NCI-H128 (cell line): ENCODE measurements around the gene FAM228B.
"Not testable (repeated sequence)": the region's sequence is repeated elsewhere in the genome, so short reads cannot be mapped to it uniquely, and the experiment has no call there.

ENCODE experiments used
- DNase-seq: peaks from one replicate; lab custom pipeline; 2025; ENCODE audit not compliant: unreplicated experiment; lab: John Stamatoyannopoulos, UW

Gene FAM228B

DNA sequence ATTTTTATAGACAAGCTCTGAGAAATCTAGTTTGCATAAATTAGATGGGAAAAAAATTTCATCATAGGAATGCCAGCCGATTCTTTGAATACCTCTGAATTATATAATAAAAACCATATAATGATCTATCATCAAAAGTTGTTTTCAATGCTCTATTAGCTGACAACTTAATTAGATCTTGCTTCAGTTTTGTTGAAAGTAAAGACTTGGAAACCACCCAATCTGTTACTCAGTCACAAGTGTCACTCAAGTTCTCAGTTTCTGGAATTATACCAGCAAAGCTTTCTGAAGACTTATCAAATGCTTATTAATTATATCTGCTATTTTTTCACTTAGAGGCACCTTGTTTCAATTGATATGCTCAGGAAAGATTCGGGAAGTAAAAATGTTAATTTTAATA, 21.3 kb upstream of the FAM228B start:
- no peak for DNase-seq

DNA sequence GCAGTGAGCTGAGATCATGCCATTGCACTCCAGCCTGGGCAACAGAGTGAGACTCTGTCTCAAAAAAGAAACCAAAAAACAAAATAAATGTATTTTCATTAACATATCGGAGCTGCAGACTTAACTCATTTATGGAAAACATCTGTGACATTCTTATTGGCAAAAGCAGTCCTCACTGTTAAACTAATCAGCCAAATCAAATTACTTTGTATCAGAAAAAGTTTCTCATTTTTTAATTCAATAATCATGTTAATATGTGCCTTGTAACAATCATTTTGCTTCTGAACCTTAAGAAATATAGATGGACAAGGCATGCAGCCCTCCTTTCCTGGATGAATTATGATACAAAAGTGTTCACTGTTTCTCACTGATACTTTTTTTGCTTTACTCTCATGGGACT, 20.6 kb upstream of the FAM228B start:
- DNase-seq: no peak

DNA sequence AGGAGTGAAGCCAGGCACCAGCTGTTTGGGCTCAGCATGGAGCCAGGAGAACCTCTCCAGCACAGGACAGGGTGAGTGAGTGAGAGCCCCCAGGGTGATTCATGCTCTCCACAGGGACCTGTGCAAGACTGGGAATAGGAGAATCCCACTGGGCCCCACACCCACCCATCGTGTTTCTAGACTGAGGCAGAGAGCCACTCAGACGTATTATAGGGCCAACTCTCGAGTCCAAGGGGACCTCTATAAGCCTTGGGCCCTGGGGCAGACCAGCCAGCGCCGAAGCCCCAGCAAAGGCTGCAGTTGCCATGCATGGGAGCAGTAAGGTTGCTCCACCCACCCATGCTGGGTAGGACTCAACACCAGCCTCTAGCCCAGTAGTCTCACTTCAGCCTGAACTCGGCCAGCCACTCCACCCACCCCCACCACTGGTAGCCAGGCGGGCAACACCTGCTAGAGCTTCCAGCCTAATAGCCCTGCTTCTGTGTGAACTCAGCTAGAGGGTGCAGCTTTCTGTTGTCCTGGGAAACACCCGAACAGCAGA, 19.1 kb upstream of the FAM228B start:
- no peak for DNase-seq

DNA sequence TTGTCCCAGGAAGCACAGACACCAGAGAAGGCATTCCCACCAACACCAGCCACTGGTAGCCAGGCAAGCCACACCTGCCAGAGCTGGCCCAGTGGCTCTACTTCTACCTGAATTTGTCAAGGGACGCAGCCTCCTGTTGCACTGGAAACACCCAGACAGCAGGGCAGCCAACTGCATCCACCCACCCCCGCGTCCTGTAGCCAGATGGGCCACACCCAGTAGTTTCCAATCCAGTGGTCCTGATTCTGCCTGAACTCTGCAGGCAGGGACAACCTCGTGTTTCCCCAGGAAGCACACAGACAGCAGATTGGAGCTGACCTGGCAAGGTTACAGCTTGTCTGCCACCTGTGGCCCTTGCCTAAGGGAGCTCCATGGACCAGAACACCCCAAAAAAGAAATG, 18.4 kb upstream of the FAM228B start:
- no peak for DNase-seq

DNA sequence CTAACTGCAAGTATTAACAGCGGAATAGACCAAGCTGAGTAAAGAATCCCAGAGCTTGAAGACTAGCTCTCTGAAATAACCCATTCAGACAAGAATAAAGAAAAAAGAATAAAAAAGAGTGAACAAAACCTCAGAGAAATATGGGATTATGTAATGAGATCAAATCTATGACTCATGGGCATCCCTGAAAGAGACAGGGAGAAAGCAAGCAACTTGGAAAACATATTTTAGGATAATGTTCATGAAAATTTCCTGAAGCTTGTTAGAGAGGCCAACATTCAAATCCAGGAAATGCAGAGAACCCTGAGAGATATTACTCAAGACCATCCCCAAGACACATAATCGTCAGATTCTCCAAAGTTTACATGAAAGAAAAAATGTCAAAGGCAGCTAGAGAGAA, 17.5 kb upstream of the FAM228B start:
- DNase-seq: no peak

DNA sequence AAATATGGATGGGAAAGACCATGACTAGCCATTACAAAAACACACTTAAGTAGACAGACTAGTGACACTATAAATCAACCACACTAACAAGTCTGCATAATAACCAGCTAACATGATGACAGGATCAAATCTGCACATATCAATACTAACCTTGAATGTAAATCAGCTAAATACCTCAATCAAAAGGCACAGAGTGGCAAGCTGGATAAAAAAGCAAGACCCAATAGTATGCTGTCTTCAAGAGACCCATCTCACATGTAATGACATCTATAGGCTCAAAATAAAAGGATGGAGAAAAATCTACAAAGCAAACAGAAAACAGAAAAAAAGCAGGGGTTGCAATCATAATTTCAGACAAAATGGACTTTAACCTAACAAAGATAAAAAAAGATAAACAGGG, 16.5 kb upstream of the FAM228B start:
- DNase-seq: no peak

DNA sequence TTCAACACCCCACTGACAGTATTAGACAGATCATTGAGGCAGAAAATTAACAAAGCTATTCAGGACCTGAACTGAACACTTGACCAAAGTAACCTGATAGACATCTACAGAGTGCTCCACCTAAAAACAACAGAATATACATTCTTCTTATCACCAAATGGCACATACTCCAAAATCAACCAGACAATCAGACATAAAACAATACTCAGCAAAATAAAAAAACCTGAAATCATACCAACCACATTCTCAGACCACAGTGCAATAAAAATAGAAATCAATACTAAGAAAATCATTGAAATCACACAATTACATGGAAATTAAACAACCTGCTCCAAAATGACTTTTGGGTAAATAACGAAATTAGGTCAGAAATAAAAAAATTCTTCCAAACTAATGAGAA, 15.9 kb upstream of the FAM228B start:
- DNase-seq: no peak

DNA sequence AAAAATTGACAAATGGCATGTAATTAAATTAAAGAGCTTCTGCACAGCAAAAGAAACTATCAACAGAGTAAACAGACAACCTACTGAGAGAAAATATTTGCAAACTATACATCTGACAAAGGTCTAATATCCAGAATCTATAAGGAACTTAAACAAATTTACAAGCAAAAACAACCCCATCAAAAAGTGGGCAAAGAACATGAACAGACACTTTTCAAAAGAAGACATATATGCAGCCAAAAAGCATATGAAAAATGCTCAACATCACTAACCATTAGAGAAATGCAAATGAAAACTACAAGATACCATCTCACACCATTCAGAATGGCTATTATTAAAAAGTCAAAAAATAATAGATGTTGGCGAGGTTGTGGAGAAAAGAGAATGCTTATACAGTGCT, 13.8 kb upstream of the FAM228B start:
- not testable (repeated sequence) for DNase-seq

DNA sequence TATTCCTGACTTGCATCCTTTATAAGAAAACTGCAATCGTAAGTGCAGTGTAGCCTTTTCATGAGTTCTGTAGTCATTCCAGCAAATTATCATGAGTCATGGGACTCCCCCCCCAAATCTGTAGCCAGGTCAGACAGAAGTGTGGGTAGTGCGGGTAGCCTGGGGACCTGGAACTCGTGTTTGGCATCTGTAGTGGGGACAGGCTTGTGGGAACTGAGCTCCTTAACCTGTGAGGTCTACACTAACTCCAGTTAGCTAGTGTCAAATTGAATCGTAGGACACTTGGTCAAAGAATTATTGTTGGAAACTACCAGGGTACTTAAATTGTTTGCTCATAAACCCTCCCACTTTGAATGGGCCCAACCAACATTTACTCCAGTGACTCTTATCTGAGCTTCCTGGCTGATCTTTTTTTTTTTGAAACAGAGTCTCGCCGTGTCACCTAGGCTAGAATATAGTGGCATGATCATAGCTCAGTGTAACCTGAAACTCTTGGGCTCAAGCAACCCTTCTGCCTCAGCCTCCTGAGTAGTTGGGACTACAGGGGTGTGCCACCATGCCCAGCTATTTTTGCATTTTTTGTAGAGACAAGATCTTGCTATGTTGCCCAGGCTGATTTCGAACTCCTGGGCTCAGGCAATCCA, 12.5 kb upstream of the FAM228B start:
- no peak for DNase-seq

DNA sequence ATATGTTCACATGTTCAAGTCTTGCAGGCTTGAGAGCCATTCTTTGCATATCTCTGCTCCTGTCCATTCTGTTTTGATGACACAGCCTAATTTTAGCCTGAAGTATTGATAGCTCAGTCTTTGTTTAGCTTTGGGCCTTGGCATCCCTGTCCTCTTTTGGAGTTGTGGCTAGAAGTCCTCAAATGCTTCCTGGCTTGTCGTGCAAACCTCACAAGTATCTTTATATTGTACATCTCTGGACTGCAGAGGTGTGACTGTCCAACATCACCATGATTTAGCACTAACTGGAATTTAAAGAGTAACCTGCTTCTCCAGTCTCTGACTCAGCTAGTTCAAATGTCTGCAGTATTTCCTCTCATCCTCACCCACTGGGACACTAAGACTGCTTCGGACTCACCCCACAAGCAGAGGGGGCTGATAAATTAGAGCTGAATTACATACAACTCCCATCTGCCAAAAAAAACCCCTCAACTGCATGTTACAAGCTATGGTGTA, 11.8 kb upstream of the FAM228B start:
- DNase-seq: no peak

DNA sequence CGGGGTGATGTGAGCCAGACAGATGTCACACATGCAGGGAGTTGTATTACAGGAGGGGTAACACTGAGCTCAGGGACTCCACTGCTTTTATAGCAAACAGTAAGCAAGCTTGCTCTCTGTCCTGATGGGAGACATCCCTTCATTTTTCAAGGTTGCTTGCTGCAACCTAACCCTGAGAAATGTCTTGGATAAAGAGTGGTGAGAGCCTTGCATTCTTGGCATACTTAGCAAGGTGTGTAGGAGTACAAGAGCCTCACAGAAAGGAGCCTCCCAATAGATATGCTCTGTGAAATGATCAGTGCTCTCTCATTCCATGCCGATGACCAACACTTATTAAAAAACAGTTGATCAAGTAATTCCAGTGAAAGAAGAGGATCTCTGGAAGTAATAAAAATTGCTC, 8.2 kb upstream of the FAM228B start:
- DNase-seq: no peak

DNA sequence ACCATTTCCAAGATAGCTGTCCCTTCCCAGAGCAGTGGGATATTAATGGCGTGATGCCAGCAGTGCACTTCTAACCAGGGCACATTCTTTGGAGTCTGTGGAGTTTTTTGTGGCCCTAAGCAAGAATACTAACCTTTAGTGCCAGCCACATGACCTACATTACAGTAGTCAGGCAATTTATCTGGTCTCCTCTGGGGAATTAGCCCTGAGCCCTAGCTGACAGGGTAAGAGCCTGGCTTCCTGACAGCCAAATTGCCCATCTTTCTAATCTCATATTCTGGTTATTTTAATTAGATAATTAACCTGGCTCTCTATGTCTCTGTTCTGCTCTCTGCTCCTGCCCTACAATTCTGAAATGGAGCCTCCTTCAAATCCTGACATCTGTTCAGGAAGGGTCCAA, 5.4 kb upstream of the FAM228B start:
- DNase-seq: no peak

DNA sequence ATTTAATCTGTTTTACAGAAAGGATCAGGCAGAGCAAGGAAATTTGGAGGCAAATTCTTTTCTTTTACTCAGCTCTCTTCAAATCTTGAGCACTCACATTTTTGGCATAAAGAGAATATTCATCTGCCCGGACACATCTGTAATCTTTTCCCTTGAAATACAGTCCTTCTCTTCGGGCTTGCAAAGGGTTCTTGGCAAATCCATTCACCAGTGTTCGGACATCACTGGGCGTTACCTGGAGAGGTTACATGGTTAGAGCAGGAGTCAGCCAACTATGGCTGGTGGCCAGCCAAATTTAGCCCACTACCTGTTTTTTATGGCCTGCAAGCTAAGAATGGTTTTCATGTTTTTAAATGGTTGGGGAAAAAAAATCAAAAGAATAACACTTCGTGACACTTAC, 2.2 kb upstream of the FAM228B start:
- DNase-seq: no peak

DNA sequence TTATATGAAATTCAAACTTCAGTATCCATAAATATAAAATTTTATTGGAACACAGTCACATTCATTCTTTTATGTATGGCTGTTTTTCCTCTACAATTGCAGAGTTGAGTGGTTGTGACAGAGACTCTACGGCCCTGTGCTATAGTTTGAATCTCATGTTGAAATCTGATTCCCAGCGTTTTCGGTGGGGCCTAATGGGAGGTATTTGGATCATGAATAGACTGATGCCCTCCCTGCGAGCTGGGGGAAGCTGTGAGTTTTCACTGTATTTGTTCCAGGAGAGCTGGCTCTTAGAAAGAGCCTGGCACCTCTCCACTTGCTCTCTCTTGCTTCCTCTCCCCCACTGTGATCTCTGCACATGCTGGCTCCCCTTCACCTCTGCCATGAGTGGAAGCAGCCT, 1.8 kb upstream of the FAM228B start:
- DNase-seq: peak; percentile 65

DNA sequence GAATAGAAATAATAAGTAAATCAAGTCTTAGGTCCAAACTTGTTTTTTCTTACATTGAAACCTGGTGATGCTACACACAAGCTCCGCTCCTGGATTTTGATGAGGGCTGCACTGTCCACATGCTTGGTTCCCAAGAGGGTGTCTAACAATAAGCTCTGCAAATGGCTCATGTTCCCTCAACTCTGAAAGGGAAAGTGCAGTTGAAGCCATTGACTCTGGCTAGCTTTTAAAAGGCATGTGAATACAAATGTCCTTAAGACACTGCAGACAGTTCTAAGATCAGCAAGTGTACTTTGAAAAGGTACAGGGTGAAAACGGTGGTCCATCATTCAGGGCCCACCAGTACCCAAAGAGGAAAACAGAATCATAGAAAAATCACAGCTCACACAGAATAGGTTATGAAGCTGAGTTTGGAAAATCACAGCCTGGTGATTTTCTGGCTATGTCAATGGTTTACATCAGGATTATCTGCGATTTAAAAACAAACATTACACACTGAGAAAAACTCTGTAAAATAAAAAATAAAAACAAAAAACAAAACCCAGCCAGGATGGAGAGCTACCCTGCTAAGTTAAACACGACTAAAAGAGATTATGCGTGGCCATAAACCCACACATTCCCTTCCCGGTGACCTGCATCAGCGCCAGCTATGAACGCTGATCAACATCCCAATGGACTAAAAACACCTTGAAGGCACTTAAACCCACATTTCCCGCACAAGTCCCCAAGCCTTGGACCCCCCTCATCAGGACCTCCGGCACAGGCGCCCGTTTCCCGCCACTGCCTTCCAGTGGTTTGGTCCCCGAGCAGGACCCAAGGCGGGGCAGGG, 689 bp upstream of the FAM228B start:
- DNase-seq: peak; percentile 57

DNA sequence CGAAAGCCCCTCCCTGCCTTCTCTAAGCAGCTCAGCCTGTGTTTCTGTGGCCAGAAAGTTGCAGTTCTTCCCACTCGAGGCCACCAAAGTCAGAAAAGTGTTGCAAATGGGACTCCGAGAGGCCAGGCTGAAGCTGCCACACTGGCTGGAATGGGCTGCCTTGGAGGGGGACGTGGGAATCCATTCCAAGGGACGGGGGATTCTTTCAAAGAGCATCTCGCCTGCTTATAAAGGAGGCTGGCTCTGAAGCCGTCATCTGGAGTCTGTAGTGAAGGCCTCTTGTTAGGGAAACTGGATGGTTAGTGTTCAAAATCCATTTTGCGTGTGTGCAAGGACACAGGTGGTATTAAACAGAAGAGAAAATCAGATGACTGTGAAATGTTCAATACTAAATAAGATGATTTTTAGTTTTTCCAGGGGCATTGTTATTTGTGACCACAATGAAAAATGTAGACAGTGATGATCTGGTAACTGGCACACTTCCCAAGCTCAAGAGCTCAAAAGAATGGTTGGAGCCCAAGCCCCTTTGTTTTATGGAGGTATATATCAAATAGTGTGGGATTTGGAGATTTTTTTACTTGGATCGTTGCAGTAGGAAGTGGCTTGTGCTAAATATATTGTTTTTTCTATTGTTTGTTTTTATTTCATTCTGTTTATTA, 782 bp downstream of the FAM228B start:
- no peak for DNase-seq

DNA sequence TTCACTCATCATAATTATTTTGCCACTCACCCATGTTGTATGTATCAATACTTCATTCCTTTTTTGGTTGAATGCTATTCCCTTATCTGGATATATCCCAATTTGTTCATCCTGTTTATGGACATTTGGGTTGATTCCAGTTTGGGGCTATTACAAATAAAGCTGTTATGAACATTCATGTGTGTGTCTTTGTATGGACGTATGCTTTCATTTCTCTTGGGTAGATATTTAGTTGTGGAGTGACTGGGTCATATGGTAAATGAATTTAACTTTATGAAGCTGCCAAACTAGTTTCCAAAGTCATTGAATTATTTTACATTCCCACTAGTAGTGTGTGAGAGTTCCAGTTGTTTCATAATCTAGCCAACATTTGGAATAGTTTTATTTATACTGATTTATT, 2.7 kb downstream of the FAM228B start:
- DNase-seq: no peak

DNA sequence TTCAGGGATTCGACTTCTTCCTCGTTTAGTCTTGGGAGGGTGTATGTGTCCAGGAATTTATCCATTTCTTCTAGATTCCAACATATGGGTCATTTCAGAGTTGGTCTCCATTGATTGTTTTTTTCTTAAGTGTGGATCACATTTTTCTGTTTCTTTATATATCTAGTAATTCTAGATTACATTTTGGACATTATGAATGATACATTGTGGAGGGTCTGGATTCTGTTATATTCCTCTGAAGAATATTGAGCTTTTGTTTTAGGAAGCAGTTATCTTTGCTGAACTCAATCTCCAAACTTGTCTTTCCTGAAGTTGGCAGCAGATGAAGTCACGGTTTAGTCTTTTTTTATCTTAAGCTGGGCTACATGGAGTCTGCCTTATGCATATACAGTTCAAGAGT, 9.3 kb downstream of the FAM228B start:
- no peak for DNase-seq

DNA sequence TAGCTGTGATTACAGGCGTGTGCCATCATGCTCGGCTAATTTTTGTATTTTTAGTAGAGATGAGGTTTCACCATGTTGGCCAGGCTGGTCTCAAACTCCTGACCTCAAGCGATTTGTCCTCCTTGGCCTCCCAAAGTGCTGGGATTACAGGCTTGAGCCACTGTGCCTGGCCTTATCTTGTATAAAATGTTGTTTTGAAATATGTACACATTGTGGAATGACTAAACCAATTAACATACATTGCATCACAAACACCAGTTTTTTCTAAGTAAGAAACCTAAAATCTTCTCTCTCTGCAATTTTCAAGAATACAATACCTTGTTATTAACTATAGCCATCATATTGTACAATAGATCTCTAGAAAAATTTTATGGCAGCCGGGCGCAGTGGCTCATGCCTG, 17.0 kb downstream of the FAM228B start:
- DNase-seq: not testable (repeated sequence)

DNA sequence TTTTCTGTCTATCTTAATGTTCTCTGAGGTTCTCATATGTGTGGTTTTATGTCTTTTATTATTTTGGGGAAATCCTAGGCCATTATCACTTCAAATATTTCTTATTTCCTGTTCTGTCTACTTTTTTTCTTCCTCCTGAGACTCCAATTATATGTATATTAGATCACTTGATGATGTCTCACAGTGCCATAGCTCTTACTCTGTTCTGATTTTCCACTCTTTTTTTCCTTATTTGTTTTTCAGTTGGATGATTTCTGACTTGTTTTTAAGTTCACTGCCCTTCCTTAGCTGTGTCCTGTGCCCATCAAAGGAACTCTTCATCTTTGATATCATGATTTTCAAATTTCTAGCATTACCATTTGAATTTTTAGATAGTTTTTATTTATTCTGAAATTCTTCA, 24.1 kb downstream of the FAM228B start:
- DNase-seq: no peak

DNA sequence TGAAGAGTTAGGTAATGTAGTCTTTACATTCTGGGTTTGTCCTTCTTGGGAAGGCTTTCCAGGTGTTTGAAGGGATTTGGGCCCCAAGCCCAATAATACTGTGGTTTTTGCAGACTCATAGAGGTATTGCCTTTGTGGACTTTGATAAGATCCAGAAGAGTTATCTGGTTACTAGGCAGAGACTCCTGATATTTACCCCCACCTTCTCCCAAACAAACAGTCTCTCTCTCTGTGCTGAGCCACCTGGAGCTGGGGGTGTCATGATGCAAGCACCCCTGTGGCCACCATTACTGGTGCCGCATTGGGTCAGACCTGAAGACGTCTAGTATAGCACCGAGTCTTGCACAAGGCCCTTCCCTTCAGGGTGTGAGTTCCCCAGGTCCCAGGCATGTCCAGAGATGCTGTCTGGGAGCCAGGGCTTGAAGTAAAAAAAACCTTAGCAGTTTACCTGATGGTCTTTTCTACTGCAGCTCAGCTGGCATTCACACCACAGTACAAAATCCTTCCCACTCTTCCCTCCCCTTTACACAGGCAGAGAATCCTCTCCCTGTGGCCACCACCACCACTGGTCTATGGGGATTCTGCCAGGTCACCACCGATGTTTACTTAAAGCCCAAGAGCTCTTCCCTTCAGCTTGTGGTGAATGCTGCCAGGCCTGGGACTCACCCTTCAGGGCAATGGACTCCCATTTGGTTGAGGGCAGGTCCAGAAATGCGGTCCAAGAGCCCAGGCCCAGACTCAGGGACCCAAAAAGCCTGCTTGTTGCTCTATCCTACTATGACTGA, 29.3 kb downstream of the FAM228B start:
- DNase-seq: no peak
